ENCODE measurements around the gene MIA.
"Not testable (repeated sequence)": the region's sequence is repeated elsewhere in the genome, so short reads cannot be mapped to it uniquely, and the experiment has no call there.

Gene MIA

GRCh38 chr19:40750058-40750873 is 25.1 kb upstream of the MIA start, which contains the start of gene ACTMAP:
ACTMAP (minus strand) TSS chr19:40750477; CDS start chr19:40749803, 674 bp downstream.
- in situ Hi-C loops (cut with HindIII; ENCODE audit: low sequenced_read_pairs): no loop called here

GRCh38 chr19:40750874-40751537 is 24.3 kb upstream of the MIA start, which contains the start of gene SNRPA:
SNRPA (plus strand) TSS chr19:40751203; CDS start chr19:40751409, 206 bp downstream.
- in situ Hi-C loops (cut with HindIII; ENCODE audit: low sequenced_read_pairs): no loop called here

- in situ Hi-C loops (cut with HindIII; ENCODE audit: low sequenced_read_pairs): no loop called here
Observed at GRCh38 chr19:40752257-40752781, 23.0 kb upstream of the MIA start.

GRCh38 chr19:40754611-40755247 is 20.6 kb upstream of the MIA start:
- in situ Hi-C loops (cut with HindIII; ENCODE audit: low sequenced_read_pairs): no loop called here

- in situ Hi-C loops (cut with HindIII; ENCODE audit: low sequenced_read_pairs): no loop called here
Observed at GRCh38 chr19:40755248-40755624, 20.1 kb upstream of the MIA start.

- in situ Hi-C loops (cut with HindIII; ENCODE audit: low sequenced_read_pairs): no loop called here
Observed at GRCh38 chr19:40755791-40756190, 19.5 kb upstream of the MIA start.

GRCh38 chr19:40756502-40757110 is 18.7 kb upstream of the MIA start:
- in situ Hi-C loops (cut with HindIII; ENCODE audit: low sequenced_read_pairs): no loop called here

- in situ Hi-C loops (cut with HindIII; ENCODE audit: low sequenced_read_pairs): no loop called here
Observed at GRCh38 chr19:40758491-40758890, 16.8 kb upstream of the MIA start.

GRCh38 chr19:40759352-40759751 is 16.0 kb upstream of the MIA start:
- in situ Hi-C loops (cut with HindIII; ENCODE audit: low sequenced_read_pairs): no loop called here

GRCh38 chr19:40762754-40763470 is 12.4 kb upstream of the MIA start:
- in situ Hi-C loops (cut with HindIII; ENCODE audit: low sequenced_read_pairs): no loop called here

- in situ Hi-C loops (cut with HindIII; ENCODE audit: low sequenced_read_pairs): no loop called here
Observed at GRCh38 chr19:40763526-40763925, 11.8 kb upstream of the MIA start.

- in situ Hi-C loops (cut with HindIII; ENCODE audit: low sequenced_read_pairs): no loop called here
Observed at GRCh38 chr19:40763963-40764362, 11.4 kb upstream of the MIA start.

GRCh38 chr19:40766385-40766784 is 8.9 kb upstream of the MIA start:
- in situ Hi-C loops (cut with HindIII; ENCODE audit: low sequenced_read_pairs): not testable (repeated sequence)

GRCh38 chr19:40768869-40769268 is 6.5 kb upstream of the MIA start:
- in situ Hi-C loops (cut with HindIII; ENCODE audit: low sequenced_read_pairs): no loop called here

- in situ Hi-C loops (cut with HindIII; ENCODE audit: low sequenced_read_pairs): not testable (repeated sequence)
Observed at GRCh38 chr19:40771101-40771862, 4.0 kb upstream of the MIA start.

GRCh38 chr19:40775632-40776022 is 306 bp downstream of the MIA start:
- in situ Hi-C loops (cut with HindIII; ENCODE audit: low sequenced_read_pairs): no loop called here

- in situ Hi-C loops (cut with HindIII; ENCODE audit: low sequenced_read_pairs): no loop called here
Observed at GRCh38 chr19:40776364-40776763, 1.0 kb downstream of the MIA start.

- in situ Hi-C loops (cut with HindIII; ENCODE audit: low sequenced_read_pairs): no loop called here
Observed at GRCh38 chr19:40776932-40777644, 1.8 kb downstream of the MIA start.

- in situ Hi-C loops (cut with HindIII; ENCODE audit: low sequenced_read_pairs): no loop called here
Observed at GRCh38 chr19:40777645-40777936, 2.3 kb downstream of the MIA start.
